GM13976 (cell line): ENCODE data around the gene ICE2.

ENCODE experiments used
- DNase-seq: peaks from one replicate; pipeline ENCODE4 v3.0.0; 2012; ENCODE audit warnings: low spot score
- CTCF ChIP-seq: IDR thresholded peaks from 2 replicates; pipeline ENCODE4 v1.5.1; 2012; ENCODE audit warnings: borderline replicate concordance, mild to moderate bottlenecking; ENCODE audit not compliant: insufficient read depth; ENCODE audit errors: extremely low read depth, missing control alignments, control extremely low read depth
- in situ Hi-C: fragments of 300-500 bp; cut with MboI; formaldehyde crosslinking; loops from one replicate; pipeline ENCODE4 v1.12.0; 2022; ENCODE audit warnings: low sequenced_read_pairs, mixed read lengths, inconsistent platforms; ENCODE audit not compliant: unreplicated experiment

Gene ICE2

GRCh38 chr15:60457985-60458384 is 21.0 kb downstream of the ICE2 start:
- no peak for TF ChIP-seq CTCF
- in situ Hi-C loops = no loop called here
- DNase-seq = no peak

- in situ Hi-C loops = no loop called here
- DNase-seq = no peak
- TF ChIP-seq CTCF = no peak
Measured at GRCh38 chr15:60454824-60455223, 24.1 kb downstream of the ICE2 start.

GRCh38 chr15:60448668-60449360 is 30.1 kb downstream of the ICE2 start:
- in situ Hi-C loops = no loop called here
- no peak for TF ChIP-seq CTCF
- DNase-seq = no peak

GRCh38 chr15:60444289-60444912 is 34.5 kb downstream of the ICE2 start:
- no peak for TF ChIP-seq CTCF
- in situ Hi-C loops = no loop called here
- DNase-seq = no peak

- no peak for DNase-seq
- TF ChIP-seq CTCF = no peak
- in situ Hi-C loops = no loop called here
Measured at GRCh38 chr15:60442763-60443162, 36.2 kb downstream of the ICE2 start.

GRCh38 chr15:60442031-60442650 is 36.8 kb downstream of the ICE2 start:
- in situ Hi-C loops = no loop called here
- DNase-seq = no peak
- no peak for TF ChIP-seq CTCF
